Measurements from ENCODE around the gene TMC1. TPM values are rescaled to one million over a fixed set of nuclear protein-coding genes. Genes with fewer than 3 reads are reported as not detected.
"Not testable (repeated sequence)": the region's sequence is repeated elsewhere in the genome, so short reads cannot be mapped to it uniquely, and the experiment has no call there.

The TMC1 gene
- total and polyA plus RNA-seq, 9 donors, result 0.12 to 1.4 (median 0.48) TPM

DNA sequence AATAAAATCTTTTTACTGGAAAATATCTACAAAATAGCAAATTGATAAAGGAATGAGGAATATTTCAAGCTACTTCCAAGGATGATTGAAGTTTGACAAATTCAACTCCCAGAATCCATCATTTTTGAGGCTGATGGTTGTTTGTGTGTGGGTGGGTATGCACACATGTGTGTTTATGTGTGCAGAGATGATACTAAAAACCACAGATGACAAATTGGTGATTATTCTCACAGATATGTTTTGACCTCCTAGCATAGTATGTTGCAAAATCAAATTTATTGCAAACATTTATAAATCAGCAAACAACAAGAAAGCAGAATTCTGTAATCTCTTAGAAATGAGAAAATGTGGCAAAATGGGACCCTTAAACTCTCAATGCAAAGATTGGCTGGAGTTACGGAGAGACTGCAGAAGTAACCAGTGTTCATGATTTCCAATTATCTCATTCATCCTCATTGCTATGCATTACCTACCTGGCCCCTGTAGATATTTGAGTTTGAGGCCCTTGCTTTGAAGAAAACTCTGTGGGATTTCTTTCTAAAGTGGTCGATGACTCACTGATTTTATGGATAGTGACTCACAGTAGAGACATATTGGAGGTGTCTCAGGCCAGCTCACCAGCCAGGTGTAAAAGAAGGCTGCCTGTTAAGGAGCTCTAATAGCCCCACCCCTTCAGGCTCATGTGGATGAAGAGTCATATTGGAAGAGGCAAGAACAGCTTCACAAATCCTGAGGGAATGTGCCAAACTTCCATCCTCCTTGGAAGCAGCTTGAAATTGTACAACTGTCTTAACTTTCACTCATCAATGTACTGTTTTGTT lies 44.6 kb upstream of the TMC1 start:
- Histone ChIP-seq H3K36me3 (no peaks in the 10 kb centered on the region), H3K9me3 (no peaks in the 10 kb centered on the region), H3K27ac (no peak overlapping the region), H3K27me3 (no peaks in the 10 kb centered on the region), H3K4me3 (no peak overlapping the region), H3K4me1 (ENCODE audit: insufficient read depth) (no peaks in the 10 kb centered on the region)
- TF ChIP-seq EP300 (IDR thresholded peaks at IDR 0.05) (no peak), POLR2A (IDR thresholded peaks at IDR 0.05) (no peak), CTCF (IDR thresholded peaks at IDR 0.05) (no peak)
- 88 to 90% (median 89%) methylated on average over 2 of the region's 2 CpGs for WGBS, 3 donors
- DNase-seq, result no peak
- intact Hi-C loops (cut with DNase I), result no loop called here

- no peaks in the 10 kb centered on the region for H3K36me3 ChIP-seq
- H3K4me1 ChIP-seq (ENCODE audit: insufficient read depth), result no peaks in the 10 kb centered on the region
- no peak overlapping the region for H3K4me3 ChIP-seq
- no peak overlapping the region for H3K27ac ChIP-seq
- 55 to 63% (median 60%) methylated on average over 4 of the region's 4 CpGs for WGBS, 3 donors
- intact Hi-C loops (cut with DNase I), result no loop called here
- TF ChIP-seq EP300 (IDR thresholded peaks at IDR 0.05) (no peak), POLR2A (IDR thresholded peaks at IDR 0.05) (no peak), CTCF (IDR thresholded peaks at IDR 0.05) (no peak)
- no peaks in the 10 kb centered on the region for H3K9me3 ChIP-seq
- DNase-seq, result no peak
- no peaks in the 10 kb centered on the region for H3K27me3 ChIP-seq
Measured at GRCh38 chr9:72477930-72478518, 43.4 kb upstream of the TMC1 start.

DNA sequence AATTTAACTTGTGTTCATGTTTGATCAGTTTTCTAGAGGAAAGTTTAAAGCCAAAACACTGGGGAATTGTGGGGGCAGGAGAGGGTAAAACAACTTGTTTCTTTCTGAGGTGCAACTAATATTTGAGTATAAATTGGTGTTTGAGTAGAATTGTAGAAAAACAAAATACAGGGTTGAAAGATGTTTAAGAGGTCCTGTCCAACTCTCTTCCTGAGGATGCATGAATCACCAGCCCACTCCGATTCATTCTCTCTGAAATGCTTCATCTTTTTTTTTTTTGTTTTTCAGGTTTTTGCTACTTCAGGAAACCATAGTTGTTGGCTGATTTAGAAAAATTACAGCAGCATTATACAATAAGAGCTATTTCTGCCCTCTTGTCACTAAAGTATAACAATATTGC lies 42.4 kb upstream of the TMC1 start:
- Histone ChIP-seq H3K4me1 (ENCODE audit: insufficient read depth) (no peaks in the 10 kb centered on the region), H3K9me3 (no peaks in the 10 kb centered on the region), H3K36me3 (no peaks in the 10 kb centered on the region), H3K27me3 (no peaks in the 10 kb centered on the region), H3K27ac (no peak overlapping the region), H3K4me3 (no peak overlapping the region)
- TF ChIP-seq CTCF (IDR thresholded peaks at IDR 0.05) (no peak), EP300 (IDR thresholded peaks at IDR 0.05) (no peak), POLR2A (IDR thresholded peaks at IDR 0.05) (no peak)
- no peak for DNase-seq
- 26 to 37% (median 33%) methylated on average over 1 of the region's 1 CpG for WGBS, 3 donors
- intact Hi-C loops (cut with DNase I), result no loop called here

DNA sequence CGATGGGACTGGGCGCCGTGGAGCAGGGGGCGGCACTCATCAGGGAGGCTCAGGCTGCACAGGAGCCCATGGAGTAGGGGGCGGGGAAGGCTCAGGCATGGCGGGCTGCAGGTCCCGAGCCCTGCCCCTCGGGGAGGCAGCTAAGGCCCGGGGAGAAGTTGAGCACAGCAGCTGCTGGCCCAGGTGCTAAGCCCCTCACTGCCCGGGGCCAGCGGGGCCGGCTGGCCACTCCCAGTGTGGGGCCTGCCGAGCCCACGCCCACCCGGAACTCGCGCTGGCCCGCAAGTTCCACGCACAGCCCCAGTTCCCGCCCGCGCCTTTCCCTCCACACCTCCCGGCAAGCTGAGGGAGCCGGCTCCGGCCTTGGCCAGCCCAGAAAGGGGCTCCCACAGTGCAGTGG lies 41.1 kb upstream of the TMC1 start:
- H3K27me3 ChIP-seq; DNase-seq; H3K4me1 ChIP-seq (ENCODE audit: insufficient read depth); H3K4me3 ChIP-seq; intact Hi-C loops (cut with DNase I); H3K9me3 ChIP-seq; H3K36me3 ChIP-seq; H3K27ac ChIP-seq: not testable (repeated sequence)
- 97 to 99% (median 98%) methylated on average over 25 of the region's 25 CpGs for WGBS, 3 donors

DNA sequence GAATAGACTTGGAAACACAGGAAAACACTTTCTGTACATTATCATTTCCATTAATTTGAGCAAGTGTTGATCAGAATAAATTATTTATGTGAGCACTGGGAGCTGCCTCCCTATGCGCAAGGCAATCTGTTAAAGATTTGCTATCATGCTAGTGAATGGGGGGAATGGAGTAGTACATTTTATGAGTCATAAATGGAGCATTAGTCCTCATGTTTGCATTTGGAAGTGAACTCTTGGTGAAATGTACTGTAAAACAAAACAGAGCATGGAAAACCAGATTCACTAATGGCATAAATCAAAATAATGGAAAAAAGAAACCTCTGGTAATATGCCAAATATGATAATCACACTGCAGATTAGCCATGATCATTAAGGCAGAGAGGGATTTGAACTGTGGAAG lies 40.5 kb upstream of the TMC1 start:
- Histone ChIP-seq H3K4me3 (no peak overlapping the region), H3K27me3 (no peaks in the 10 kb centered on the region), H3K27ac (no peak overlapping the region), H3K9me3 (no peaks in the 10 kb centered on the region), H3K36me3 (no peaks in the 10 kb centered on the region), H3K4me1 (ENCODE audit: insufficient read depth) (no peaks in the 10 kb centered on the region)
- DNase-seq, result no peak
- 79 to 92% (median 85%) methylated on average over 1 of the region's 1 CpG for WGBS, 3 donors
- intact Hi-C loops (cut with DNase I), result no loop called here
- TF ChIP-seq POLR2A (IDR thresholded peaks at IDR 0.05), result no peak
- TF ChIP-seq EP300 (IDR thresholded peaks at IDR 0.05), result no peak
- no peak for TF ChIP-seq CTCF (IDR thresholded peaks at IDR 0.05)

Measured in ovary (tissue), 9 donors.